Lung (tissue), 12 donors: ENCODE measurements around the gene G6PC3. TPM values are rescaled to one million over a fixed set of nuclear protein-coding genes. Genes with fewer than 3 reads are reported as not detected.

ENCODE experiments used
- ATAC-seq: fragments of 200-7000 bp; cut with Tn5 transposase; one replicate; pipeline ENCODE4 v1.9.1; 2020; ENCODE audit warnings: moderate number of reproducible peaks; ENCODE audit not compliant: insufficient read depth, low FRiP score
- DNase-seq, 3 donors: peaks; one replicate each; pipeline ENCODE4 v3.0.0-alpha.2; 2013 to 2017
- H3K27ac ChIP-seq, 2 donors: one replicate each; pipeline ENCODE4 v1.5.1; 2013; ENCODE audit warnings: mild to moderate bottlenecking in 2 of 2, moderate library complexity in 2 of 2, control low read depth in 1 of 2, inconsistent platforms in 1 of 2, low read depth in 1 of 2, low read length in 1 of 2
- H3K27me3 ChIP-seq, 3 donors: one replicate each; pipeline ENCODE4 v1.5.1; 2013; ENCODE audit warnings: low read length in 2 of 3; ENCODE audit not compliant: control insufficient read depth in 3 of 3, insufficient read depth in 3 of 3
- H3K36me3 ChIP-seq, 4 donors: one replicate each; pipeline ENCODE4 v1.5.1; 2013; ENCODE audit warnings: low read length in 4 of 4, mild to moderate bottlenecking in 1 of 4, moderate library complexity in 1 of 4; ENCODE audit not compliant: control insufficient read depth in 4 of 4, insufficient read depth in 4 of 4
- H3K4me1 ChIP-seq, 5 donors: one replicate each; pipeline ENCODE4 v1.5.1; 2013; ENCODE audit warnings: low read length in 5 of 5, mild to moderate bottlenecking in 2 of 5, moderate library complexity in 1 of 5; ENCODE audit not compliant: control insufficient read depth in 5 of 5, insufficient read depth in 5 of 5
- H3K4me3 ChIP-seq: one replicate; pipeline ENCODE4 v1.5.1; 2013; ENCODE audit warnings: mild to moderate bottlenecking, control low read depth, moderate library complexity
- H3K9ac ChIP-seq, 2 donors: one replicate each; pipeline ENCODE4 v1.5.1; 2013; ENCODE audit warnings: low read length in 2 of 2, control low read depth in 1 of 2; ENCODE audit not compliant: insufficient read depth in 1 of 2
- H3K9me3 ChIP-seq, 4 donors: one replicate each; pipeline ENCODE4 v1.5.1; 2013; ENCODE audit warnings: low read length in 3 of 4, mild to moderate bottlenecking in 1 of 4, moderate library complexity in 1 of 4; ENCODE audit not compliant: control insufficient read depth in 4 of 4, insufficient read depth in 3 of 4
- CTCF ChIP-seq: IDR thresholded peaks from 2 replicates; pipeline ENCODE4 v1.5.1; 2012; ENCODE audit warnings: mild to moderate bottlenecking; ENCODE audit errors: control extremely low read depth, extremely low read depth
- WGBS, 2 donors: extraction: QIAGEN DNeasy Blood & Tissue Kit; methylation state at CpG; one replicate each; pipeline ENCODE4 v1.1.7; 2013; 5-methylcytosine and 5-hydroxymethylcytosine counted together
- polyA plus RNA-seq, 2 donors: library from polyadenylated mRNA; stranded (reverse); fragments of 200-250 nt; gene quantifications; one replicate each; pipeline ENCODE4 v1.2.1, GENCODE V29; 2013
- total RNA-seq, 2 donors: library from RNA; depleted of rRNA in 1 of 2; stranded (reverse); fragments of >200 nt in 1 of 2; gene quantifications; one replicate each; pipeline ENCODE4 v1.2.1, GENCODE V29; 2014 to 2021
- donor health status: control.
- donor health status: control.
- donor health status: Bipolar disorder and iron deficiency.
- donor health status: healthy.
- donor health status: DM: yes; HTN: yes; CAD: no.

The G6PC3 gene
- total and polyA plus RNA-seq, 4 donors = 21.2 to 87.4 (median 79.7) TPM

- H3K4me3 ChIP-seq = no peak overlapping the region
- H3K27me3 ChIP-seq = no peaks in the 10 kb centered on the region
- peaks cover 4 to 23% (median 7%) of the 10 kb centered on the region in 5 donors for H3K4me1 ChIP-seq
- H3K9me3 ChIP-seq = no peaks in the 10 kb centered on the region
- no peak for TF ChIP-seq CTCF
- ATAC-seq (no peak), DNase-seq (peak in 2 of 3 donors; percentile 26 to 48)
- H3K27ac ChIP-seq = no peak overlapping the region
- 84 to 91% methylated on average over 9 of the region's 9 CpGs for WGBS, 2 donors
- peaks cover 17 to 49% (median 25%) of the 10 kb centered on the region in 4 donors for H3K36me3 ChIP-seq
- H3K9ac ChIP-seq = peak overlapping the region in 1 of 2 donors; percentile 13
Observed at GRCh38 chr17:44074231-44074910, 3.8 kb downstream of the G6PC3 start.

- H3K36me3 ChIP-seq = peaks cover 20 to 52% (median 28%) of the 10 kb centered on the region in 4 donors
- ATAC-seq (no peak), DNase-seq (no peak)
- H3K4me1 ChIP-seq = peaks cover 4 to 22% (median 7%) of the 10 kb centered on the region in 5 donors
- 92 to 94% methylated on average over 9 of the region's 9 CpGs for WGBS, 2 donors
- no peaks in the 10 kb centered on the region for H3K27me3 ChIP-seq
- H3K9me3 ChIP-seq = no peaks in the 10 kb centered on the region
- H3K9ac ChIP-seq = no peak overlapping the region
- TF ChIP-seq CTCF = no peak
- no peak overlapping the region for H3K4me3 ChIP-seq
- no peak overlapping the region for H3K27ac ChIP-seq
Observed at GRCh38 chr17:44074911-44075285, 4.4 kb downstream of the G6PC3 start.

GRCh38 chr17:44075598-44076293, 5.2 kb downstream of the G6PC3 start:
- peaks cover 4 to 18% (median 7%) of the 10 kb centered on the region in 5 donors for H3K4me1 ChIP-seq
- no peak overlapping the region for H3K27ac ChIP-seq
- ATAC-seq (no peak), DNase-seq (no peak)
- 83 to 84% methylated on average over 10 of the region's 10 CpGs for WGBS, 2 donors
- H3K9ac ChIP-seq = no peak overlapping the region
- peaks cover 25 to 61% (median 34%) of the 10 kb centered on the region in 4 donors for H3K36me3 ChIP-seq
- H3K9me3 ChIP-seq = no peaks in the 10 kb centered on the region
- H3K27me3 ChIP-seq = no peaks in the 10 kb centered on the region
- no peak for TF ChIP-seq CTCF
- H3K4me3 ChIP-seq = no peak overlapping the region
